Activated CD4-positive, CD25-positive, alpha-beta regulatory T cell treated with anti-CD3 and anti-CD28 coated beads, Interleukin-2, amount 50 U/mL, for 24 hours (primary cell): ENCODE measurements around the gene INPP5B.

Experiments used
- ATAC-seq, 2 donors: fragments of 150-1000 bp; cut with Tn5 transposase; one replicate each; pipeline ENCODE4 v1.10.0; 2021; ENCODE audit warnings: mild to moderate bottlenecking in 1 of 2, moderate library complexity in 1 of 2

The INPP5B gene

DNA sequence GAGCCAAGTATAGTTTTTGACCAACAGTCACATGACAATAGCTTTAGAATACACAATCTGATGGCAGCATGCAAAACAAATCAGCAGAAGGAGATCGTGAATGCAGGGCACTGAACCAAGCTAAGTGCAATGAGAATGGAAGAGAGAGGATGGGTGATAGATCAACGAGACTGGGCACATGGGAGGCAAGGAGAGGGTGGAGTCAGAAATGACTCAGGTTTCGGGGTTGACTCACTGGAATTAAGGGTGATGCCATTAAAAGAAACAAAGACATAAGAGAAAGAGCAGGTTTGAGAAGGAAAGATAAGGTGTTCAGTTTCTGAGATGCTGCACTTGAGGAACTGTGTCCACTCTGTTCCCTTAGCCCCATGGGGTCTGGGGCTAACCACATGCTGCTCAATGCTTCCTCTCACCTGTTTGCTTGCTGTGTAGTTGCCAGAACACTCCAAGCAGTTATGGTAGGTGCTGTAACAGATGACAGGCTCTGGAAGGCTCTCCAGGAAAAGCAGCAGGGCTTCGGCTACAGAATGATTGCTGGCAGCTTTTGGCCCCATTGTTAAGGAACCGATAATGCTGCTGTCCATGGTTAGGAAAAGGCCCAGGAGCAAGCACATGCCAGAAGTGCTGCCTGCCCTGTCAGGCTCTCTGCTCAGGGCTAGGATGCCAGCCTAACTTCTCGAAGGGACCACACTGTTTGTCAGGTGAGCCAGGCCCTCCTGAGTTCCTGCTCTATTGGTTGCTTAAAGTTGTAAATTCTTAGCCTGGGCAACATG is 81.3 kb downstream of the INPP5B start:
- ATAC-seq = peak; percentile 81 to 87

- ATAC-seq = no peak
Observed at GRCh38 chr1:37862330-37862729, 84.5 kb downstream of the INPP5B start.

DNA sequence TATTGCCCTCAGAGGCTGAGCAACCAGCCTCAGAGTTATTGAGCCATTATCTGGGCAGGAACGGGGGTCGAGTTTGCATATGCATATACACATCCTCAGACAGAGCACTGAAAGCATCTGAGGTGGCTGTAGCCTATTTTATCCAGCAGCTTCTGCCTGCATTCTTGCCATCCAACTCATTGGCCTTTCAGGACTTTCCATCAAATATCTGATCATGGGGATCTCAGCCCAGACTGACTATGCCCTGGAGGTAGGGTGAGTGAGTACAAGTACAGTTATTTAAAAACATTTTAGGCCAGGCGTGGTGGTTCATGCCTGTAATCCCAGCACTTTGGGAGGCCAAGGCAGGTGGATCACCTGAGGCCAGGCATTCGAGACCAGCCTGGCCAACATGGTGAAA is 85.7 kb downstream of the INPP5B start:
- ATAC-seq = no peak

DNA sequence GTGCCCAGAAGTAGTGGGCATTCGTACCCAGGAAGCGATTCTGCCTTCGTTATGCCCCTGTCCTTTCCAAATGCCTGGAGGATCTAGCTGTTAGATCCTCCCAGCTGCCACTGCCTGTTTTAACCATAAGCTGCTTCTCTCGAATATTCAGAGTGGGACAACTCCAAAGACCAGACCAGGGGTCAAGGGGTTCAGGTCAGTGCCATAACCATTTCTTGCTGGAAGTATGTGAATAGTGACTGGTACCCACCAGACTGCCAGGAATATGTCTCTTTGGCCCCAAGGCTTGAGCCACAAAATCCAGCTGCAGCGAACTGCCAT is 86.5 kb downstream of the INPP5B start:
- no peak for ATAC-seq

DNA sequence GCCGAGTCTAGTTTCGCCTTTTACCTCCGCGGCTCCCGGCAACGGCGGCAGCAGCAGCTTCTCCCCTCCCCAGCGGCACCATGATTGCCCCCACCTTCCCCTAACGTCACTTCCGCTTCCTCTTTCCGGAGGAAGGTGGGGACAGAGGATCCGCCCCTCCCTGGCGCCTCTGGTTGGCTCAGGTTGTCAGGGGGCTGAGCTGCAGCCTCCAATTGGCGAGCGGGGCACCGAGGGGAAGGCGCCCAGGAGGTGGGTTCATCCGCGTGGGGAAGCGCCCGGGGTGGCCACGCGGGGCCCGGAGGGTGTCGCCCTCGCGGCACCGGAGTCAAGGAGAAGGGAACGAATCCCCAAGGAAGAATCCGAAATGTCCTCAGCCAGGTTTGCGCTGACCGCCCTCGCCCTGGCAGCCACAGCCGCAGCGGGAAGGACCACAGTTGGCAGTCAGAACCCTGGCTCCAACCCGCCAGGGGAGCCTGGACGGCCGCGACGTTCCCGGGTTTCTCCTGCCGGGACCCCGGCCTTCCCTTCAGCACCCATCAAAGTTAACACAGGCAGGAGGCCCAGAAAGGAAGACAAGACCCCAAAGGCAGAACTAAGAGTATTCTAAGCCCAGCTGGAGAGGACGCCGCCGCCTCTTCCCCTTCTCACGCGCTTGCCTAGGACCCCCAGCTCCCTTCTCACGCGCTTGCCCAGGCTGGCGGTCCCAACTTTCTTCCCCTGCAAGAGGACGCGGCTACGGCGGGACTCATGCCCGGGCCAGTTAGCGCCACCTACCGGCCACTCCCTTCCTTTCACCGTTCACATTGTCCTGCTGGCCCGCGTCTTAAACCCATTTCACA is 87.1 kb downstream of the INPP5B start, which contains the start of gene MTF1:
TSS of gene MTF1 (minus strand) at position 86 of the 839 bp plus-strand sequence. CDS start 1,934 bp downstream, outside the sequence.
- ATAC-seq = peak; percentile 98 to 99

DNA sequence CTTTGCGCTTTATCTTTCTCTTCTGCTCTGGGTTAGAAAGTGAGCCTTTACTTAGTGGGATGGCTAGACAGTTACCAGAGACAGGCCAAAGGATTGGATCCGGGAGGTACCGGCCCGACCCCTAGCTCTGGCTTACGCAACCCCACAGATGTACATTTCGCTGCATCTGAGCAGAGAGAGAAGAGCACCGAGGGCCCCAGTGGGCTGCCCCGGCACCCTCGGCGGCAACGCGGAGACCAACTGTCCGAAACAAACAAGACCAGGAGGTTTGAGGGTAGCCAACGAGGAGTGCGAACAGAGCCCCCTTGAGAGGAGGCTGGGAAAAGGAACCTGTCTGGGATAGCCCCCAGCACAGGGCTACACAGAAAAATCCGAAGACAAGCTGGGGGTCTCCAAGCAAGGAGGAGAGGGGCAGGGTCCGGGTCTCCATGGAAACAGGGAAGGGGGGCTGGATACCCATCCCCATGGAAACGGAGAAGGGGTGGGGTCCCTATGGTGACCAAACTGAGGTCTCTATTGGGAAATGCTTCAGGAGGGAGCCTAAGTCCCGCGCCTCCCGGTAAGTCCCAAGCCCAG is 87.8 kb downstream of the INPP5B start:
- peak in 1 of 2 donors; percentile 1 for ATAC-seq

GRCh38 chr1:37854406-37854805 is 92.4 kb downstream of the INPP5B start:
- ATAC-seq = peak in 1 of 2 donors; percentile 2

DNA sequence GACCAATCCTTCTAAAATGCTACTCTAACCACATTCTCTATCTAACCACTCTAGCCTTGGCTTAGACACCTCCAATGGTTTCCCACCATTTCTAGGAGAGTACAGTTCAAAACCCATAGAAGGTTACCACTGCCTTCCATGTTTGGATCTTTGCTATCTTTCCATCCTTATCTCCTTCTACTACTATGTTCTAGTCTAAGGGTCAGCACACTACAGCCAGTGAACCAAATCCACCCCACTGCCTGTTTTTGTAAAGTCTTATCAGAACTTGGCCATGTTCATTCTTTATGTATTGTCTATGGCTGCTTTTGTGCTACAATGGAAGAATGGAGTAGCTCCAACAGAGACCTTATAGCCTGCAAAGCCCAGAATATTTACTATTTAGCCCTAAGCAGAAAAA is 93.7 kb downstream of the INPP5B start:
- ATAC-seq = no peak

GRCh38 chr1:37851782-37852210 is 95.1 kb downstream of the INPP5B start:
- no peak for ATAC-seq

DNA sequence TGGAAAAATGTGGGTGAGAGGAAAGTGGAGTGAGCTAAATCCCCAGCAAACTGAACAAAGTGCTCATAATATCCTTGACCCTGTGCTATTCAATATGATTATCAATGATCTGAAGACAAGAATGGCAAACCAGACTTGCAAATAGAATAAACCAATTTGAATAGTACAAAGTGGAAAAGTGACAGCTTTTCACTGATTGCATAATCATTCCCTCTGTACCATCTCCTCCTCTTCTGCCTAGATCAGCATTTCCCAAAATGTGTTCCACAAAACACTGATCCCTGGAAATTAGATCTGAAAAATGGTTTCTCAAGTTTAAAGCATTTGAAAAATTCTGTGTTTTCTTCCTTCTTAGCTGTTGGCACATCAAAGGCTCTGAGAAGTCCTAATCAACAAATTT is 95.6 kb downstream of the INPP5B start:
- ATAC-seq = no peak

- no peak for ATAC-seq
Observed at GRCh38 chr1:37850352-37850955, 96.4 kb downstream of the INPP5B start.

- no peak for ATAC-seq
Observed at GRCh38 chr1:37849480-37849879, 97.4 kb downstream of the INPP5B start.

DNA sequence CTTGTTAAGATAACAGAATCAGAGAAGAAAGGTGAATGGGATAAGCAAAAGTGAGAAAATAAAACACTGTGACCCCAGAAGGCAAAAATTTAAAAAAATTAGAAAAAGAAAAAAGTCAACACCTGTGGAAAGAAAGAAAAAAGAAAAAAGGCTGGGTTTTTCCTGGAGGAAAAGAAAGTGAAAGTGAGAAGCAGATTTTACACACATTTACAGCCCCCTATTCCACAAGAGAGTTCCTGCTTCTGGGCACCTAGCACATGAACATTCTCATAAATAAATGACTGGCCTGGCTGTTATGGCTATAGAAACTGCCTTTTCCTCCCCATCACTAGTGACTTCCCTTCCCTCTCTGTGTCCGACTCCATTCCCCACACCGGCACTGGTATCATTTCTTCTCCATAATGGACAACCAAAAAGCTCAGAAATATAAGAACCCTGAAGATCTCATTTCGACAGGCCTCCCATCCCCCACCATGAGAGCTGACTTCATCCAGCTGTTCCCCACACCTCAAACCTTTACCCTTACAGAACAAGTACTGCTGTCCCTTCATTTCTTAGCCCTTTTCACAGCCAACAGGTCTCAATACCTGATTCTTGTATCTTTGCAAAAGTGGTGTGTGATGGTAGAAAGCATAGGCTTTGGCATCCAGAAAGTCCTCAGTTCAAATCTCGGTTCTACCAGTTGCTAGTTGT is 100.1 kb downstream of the INPP5B start:
- ATAC-seq = no peak

DNA sequence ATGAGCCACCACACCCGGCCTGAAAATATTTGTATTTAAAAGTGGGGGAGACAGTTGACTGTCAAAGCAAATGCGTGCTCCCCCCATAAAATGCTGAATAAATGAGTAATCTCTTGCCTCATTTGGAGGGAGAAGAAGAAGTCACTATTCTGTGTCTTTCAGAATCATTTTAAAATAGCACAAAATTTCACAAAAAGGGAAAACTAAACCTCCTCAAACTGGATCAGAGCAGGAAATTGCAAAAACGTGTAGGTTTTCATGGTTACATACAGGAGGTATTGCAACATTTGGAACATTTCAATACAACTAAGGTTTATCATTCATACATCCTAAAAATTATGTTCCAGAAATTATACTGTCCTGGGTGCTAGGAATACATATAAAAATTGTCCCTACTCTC is 101.1 kb downstream of the INPP5B start:
- ATAC-seq = no peak

DNA sequence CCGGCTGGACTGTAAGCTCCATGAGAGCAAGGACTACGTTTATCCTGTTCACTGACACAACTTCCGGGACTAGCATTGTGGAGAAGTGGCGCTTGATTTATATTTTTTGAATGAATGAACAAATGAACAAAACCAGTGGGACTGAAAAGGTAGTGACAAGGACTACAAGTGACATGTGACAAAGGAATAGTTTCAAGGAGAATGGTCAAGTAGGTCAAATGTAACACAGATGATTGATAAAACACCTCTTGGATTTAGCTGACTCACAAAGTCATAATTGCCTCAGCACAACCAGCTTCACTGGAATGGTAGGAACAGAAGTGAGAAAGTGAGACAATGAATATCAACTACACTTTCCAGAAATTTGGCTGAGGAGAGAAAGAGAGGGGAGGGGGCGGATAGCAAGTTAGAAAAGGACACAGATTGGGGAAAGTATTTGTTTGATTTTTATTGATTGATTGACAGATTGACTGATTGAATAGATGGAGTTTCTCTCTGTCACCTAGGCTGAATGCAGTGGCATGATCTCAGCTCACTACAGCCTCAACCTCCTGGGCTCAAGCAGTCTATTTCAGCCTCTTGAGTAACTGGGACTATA is 101.7 kb downstream of the INPP5B start:
- ATAC-seq = no peak

- ATAC-seq = no peak
Observed at GRCh38 chr1:37844536-37844935, 102.3 kb downstream of the INPP5B start.

- no peak for ATAC-seq
Observed at GRCh38 chr1:37841652-37842051, 105.2 kb downstream of the INPP5B start.

- no peak for ATAC-seq
Observed at GRCh38 chr1:37840711-37841110, 106.1 kb downstream of the INPP5B start.

- no peak for ATAC-seq
Observed at GRCh38 chr1:37839676-37840075, 107.2 kb downstream of the INPP5B start.

- no peak for ATAC-seq
Observed at GRCh38 chr1:37836788-37837187, 110.1 kb downstream of the INPP5B start.

DNA sequence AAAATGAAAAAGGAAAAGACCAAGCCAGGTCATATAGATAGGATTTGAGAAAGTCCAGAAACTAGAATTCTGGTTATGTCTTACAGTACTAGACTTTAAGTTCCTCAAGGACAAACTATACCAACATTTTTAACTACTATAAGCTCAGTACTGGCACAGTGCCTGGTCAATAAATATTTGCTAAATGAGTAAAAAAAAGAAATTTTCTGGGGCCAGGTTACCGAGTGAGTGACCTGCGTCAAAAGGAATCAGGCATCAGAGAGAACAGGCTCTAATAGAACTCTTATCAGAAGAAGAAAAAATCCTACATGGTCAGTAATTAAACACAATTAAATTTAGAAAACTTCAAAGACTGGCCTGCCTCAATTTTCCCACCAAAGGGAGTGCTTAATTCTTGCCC is 115.0 kb downstream of the INPP5B start:
- no peak for ATAC-seq

GRCh38 chr1:37831109-37831508 is 115.7 kb downstream of the INPP5B start:
- no peak for ATAC-seq
